Stomach (tissue), 4 donors: ENCODE data around the gene FAIM2.

Experiments
- CTCF ChIP-seq, 7 experiments: fragments of 450-650 bp in 4 of 7; fragments of 200-600 bp in 3 of 7; sonication (generic) in 3 of 7; IDR thresholded peaks; one replicate each; pipeline ENCODE4 v1.5.1; 2016 to 2019; ENCODE audit warnings: antibody characterized with exemption in 7 of 7, control low read depth in 2 of 7, mild to moderate bottlenecking in 1 of 7
- EP300 ChIP-seq: sonication (generic); formaldehyde crosslinking; IDR thresholded peaks from one replicate; pipeline ENCODE4 v1.6.1; 2017; ENCODE audit warnings: antibody characterized with exemption
- POLR2AphosphoS5 ChIP-seq, 3 donors: sonication (generic); formaldehyde crosslinking; IDR thresholded peaks; one replicate each; pipeline ENCODE4 v1.6.1; 2016; ENCODE audit warnings: antibody characterized with exemption in 3 of 3

- TF ChIP-seq CTCF (IDR thresholded peaks at IDR 0.05): no peak
- no peak for TF ChIP-seq EP300
- TF ChIP-seq POLR2AphosphoS5 (IDR thresholded peaks at IDR 0.05): no peak
Measured at GRCh38 chr12:49882248-49882850, 21.4 kb downstream of the FAIM2 start.
